GM23248 (cell line): ENCODE results near the gene SPATA24. TPM values are rescaled to one million over a fixed set of nuclear protein-coding genes. Genes with fewer than 3 reads are reported as not detected.
"Not testable (repeated sequence)": the region's sequence is repeated elsewhere in the genome, so short reads cannot be mapped to it uniquely, and the experiment has no call there.

Source experiments
- DNase-seq: peaks from one replicate; pipeline ENCODE4 v3.0.0-alpha.2; 2015
- H2AFZ ChIP-seq: fragments of 200-600 bp; sonication (generic); 2 replicates; pipeline ENCODE4 v1.6.1; 2016; ENCODE audit warnings: antibody characterized with exemption
- H3F3A ChIP-seq: fragments of 200-600 bp; sonication (generic); 2 replicates; pipeline ENCODE4 v1.6.1; 2016; ENCODE audit warnings: mild to moderate bottlenecking, antibody characterized with exemption, mixed run types; ENCODE audit not compliant: insufficient read depth
- H3K27ac ChIP-seq: fragments of 200-600 bp; sonication (generic); 2 replicates; pipeline ENCODE4 v1.5.1; 2016; ENCODE audit warnings: mild to moderate bottlenecking
- H3K27me3 ChIP-seq: fragments of 200-600 bp; sonication (generic); replicated peaks from 2 replicates; pipeline ENCODE4 v1.6.1; 2016; ENCODE audit warnings: mild to moderate bottlenecking; ENCODE audit not compliant: insufficient read depth
- H3K36me3 ChIP-seq: fragments of 200-600 bp; sonication (generic); 2 replicates; pipeline ENCODE4 v1.6.1; 2016; ENCODE audit warnings: low read depth, mild to moderate bottlenecking
- H3K4me1 ChIP-seq: fragments of 200-600 bp; sonication (generic); 2 replicates; pipeline ENCODE4 v1.6.1; 2016; ENCODE audit warnings: mild to moderate bottlenecking; ENCODE audit not compliant: insufficient read depth
- H3K4me2 ChIP-seq: fragments of 200-600 bp; sonication (generic); one replicate; pipeline ENCODE4 v1.6.1; 2016; ENCODE audit warnings: mild to moderate bottlenecking; ENCODE audit not compliant: unreplicated experiment
- H3K4me3 ChIP-seq: fragments of 200-600 bp; sonication (generic); 2 replicates; pipeline ENCODE4 v1.5.1; 2016; ENCODE audit warnings: mild to moderate bottlenecking
- H3K79me2 ChIP-seq: fragments of 200-600 bp; sonication (generic); 2 replicates; pipeline ENCODE4 v1.6.1; 2016; ENCODE audit warnings: mild to moderate bottlenecking; ENCODE audit not compliant: insufficient read depth
- H3K9ac ChIP-seq: fragments of 200-600 bp; sonication (generic); 2 replicates; pipeline ENCODE4 v1.6.1; 2016; ENCODE audit warnings: mild to moderate bottlenecking
- H3K9me2 ChIP-seq: fragments of 200-600 bp; sonication (generic); 2 replicates; pipeline ENCODE4 v1.6.1; 2016; ENCODE audit warnings: mixed run types, mild to moderate bottlenecking, moderate library complexity; ENCODE audit not compliant: insufficient read depth
- H3K9me3 ChIP-seq: fragments of 200-600 bp; sonication (generic); one replicate; pipeline ENCODE4 v1.6.1; 2017; ENCODE audit warnings: low read depth
- H4K20me1 ChIP-seq: fragments of 200-600 bp; sonication (generic); 2 replicates; pipeline ENCODE4 v1.6.0; 2016; ENCODE audit not compliant: insufficient read depth
- EZH2 ChIP-seq: fragments of 200-600 bp; sonication (generic); IDR thresholded peaks from 2 replicates; pipeline ENCODE4 v1.6.1; 2018; ENCODE audit warnings: antibody characterized with exemption, mild to moderate bottlenecking; ENCODE audit not compliant: insufficient read depth, poor library complexity, severe bottlenecking
- EZH2phosphoT487 ChIP-seq: fragments of 200-600 bp; sonication (generic); IDR thresholded peaks from 2 replicates; pipeline ENCODE4 v1.6.1; 2018; ENCODE audit warnings: antibody characterized with exemption, moderate library complexity, mild to moderate bottlenecking, low read depth; ENCODE audit not compliant: insufficient read depth
- WGBS, 2 experiments: methylation state at CpG; one replicate each; pipeline ENCODE4 v1.1.6; 2015 to 2017; ENCODE audit warnings: low lambda C conversion rate in 2 of 2, low coverage in 1 of 2; ENCODE audit errors: missing lambda C conversion rate in 2 of 2; 5-methylcytosine and 5-hydroxymethylcytosine counted together
- in situ Hi-C: fragments of 300-500 bp; cut with MboI; formaldehyde crosslinking; loops from 2 replicates; pipeline ENCODE4 v1.15.0; 2020
- polyA plus RNA-seq: library from polyadenylated mRNA; unstranded; fragments of >200 nt; fragmentation: Nextera tagmentation; extraction: Ambion mirVana; gene quantifications from 2 replicates; pipeline ENCODE4 v1.2.1, GENCODE V29; 2016
- total RNA-seq: library from RNA; depleted of rRNA; stranded (reverse); fragments of >200 nt; shearing (Covaris generic); gene quantifications from 2 replicates; pipeline ENCODE4 v1.2.3, GENCODE V29; 2014

SPATA24 gene
- total and polyA plus RNA-seq, 2 experiments from 2014 or later, result 0.43 to 4.3 TPM

DNA sequence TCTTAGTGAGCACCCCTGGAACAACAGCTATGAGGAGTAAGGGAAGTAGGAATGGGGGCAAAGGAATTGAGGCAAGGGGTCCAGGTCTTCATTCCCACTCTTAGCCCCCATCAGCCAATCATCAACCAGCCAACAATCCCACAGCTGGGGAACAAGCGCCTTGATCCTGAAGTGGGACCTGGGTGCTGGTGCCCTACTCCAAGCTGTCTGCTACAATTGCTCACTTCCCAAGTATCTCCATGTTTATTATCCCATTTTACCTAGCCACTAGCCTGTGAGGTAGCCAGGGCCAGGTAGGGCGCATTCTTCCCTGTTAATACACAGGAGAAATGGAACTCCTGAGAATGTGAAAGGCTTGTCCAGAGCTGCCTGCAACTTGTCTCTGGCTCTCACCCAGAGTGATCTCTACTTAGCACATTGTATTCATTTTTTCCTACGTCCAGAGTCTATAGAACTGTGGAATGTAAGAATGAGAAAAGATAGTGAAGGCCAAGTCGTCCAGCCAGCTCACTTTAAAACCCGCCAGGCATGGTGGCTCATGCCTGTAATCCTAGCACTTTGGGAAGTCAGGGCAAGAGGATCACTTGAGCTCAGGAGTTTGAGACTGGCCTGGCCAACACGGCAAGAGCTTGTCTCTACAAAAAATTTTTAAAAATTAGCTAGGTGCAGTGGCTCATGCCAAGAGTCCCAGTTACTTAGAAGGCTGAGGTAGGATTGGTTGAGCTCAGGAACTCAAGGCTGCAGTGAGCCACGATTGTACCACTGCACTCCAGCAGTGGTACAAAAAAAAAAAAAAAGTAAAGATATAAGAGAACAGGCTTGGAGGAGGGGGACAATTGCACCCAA is 41.7 kb upstream of the SPATA24 start:
- in situ Hi-C loops, result no loop called here
- H3K27ac ChIP-seq, result peak overlapping the region; percentile 43

DNA sequence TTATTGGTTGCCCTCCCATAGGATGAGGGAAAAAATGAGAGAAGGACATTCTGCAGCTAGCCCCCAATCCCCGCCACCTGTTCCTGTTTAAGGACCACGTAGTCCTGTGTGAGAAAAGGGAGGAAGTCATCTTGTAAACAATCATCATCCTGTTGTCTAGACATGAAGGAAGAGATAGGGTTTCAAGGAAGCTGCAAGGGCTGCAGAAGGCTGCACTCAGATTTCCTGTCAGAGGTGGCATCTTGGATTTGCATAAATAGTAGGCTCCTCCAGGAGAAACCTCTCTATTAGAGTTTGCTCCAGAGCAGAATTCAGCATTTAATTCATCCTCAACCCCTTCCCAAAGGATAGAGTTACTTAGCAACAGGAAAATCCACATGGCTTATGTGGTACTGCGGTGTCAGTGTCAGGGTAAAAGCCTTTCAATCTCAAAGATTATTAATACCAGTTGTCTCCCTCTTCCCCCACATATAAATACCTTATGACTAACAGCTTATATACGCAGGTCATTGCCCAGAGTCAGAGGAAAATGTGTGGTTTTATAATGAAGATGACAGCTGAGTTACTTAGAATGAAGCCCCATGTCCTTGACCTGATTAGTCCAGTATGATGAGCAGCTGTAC is 40.1 kb upstream of the SPATA24 start:
- Histone ChIP-seq H3K79me2 (no peaks in the 10 kb centered on the region), H3K36me3 (no peaks in the 10 kb centered on the region), H3K4me3 (no peak overlapping the region), H2AFZ (no peak overlapping the region), H3K27me3 (no peaks in the 10 kb centered on the region), H3F3A (peaks cover 42% of the 10 kb centered on the region), H3K9ac (no peak overlapping the region), H3K9me3 (no peaks in the 10 kb centered on the region), H3K4me2 (peak overlapping the region; percentile 21), H3K9me2 (no peaks in the 10 kb centered on the region), H3K27ac (peak overlapping the region; percentile 70), H4K20me1 (no peaks in the 10 kb centered on the region), H3K4me1 (peaks cover 50% of the 10 kb centered on the region)
- in situ Hi-C loops, result no loop called here
- DNase-seq, result peak; percentile 86
- WGBS, 2 experiments, result 15 to 20% methylated on average over 4 of the region's 4 CpGs
- no peak for TF ChIP-seq EZH2phosphoT487

More for the DNA sequence above, 41.7 kb upstream of the SPATA24 start:
- H3K4me2 ChIP-seq, result no peak overlapping the region
- TF ChIP-seq EZH2phosphoT487, result no peak
- no peak for TF ChIP-seq EZH2
- DNase-seq, result peak; percentile 80
- peaks cover 46% of the 10 kb centered on the region for H3K4me1 ChIP-seq
- no peaks in the 10 kb centered on the region for H3K9me2 ChIP-seq
- H3K79me2 ChIP-seq, result no peaks in the 10 kb centered on the region
- H3K9ac ChIP-seq, result no peak overlapping the region
- H4K20me1 ChIP-seq, result no peaks in the 10 kb centered on the region
- H3F3A ChIP-seq, result peaks cover 42% of the 10 kb centered on the region
- no peak overlapping the region for H3K4me3 ChIP-seq
- 57 to 61% methylated on average over 7 of the region's 7 CpGs for WGBS, 2 experiments
- no peaks in the 10 kb centered on the region for H3K27me3 ChIP-seq
- H2AFZ ChIP-seq, result no peak overlapping the region
- H3K36me3 ChIP-seq, result no peaks in the 10 kb centered on the region
- no peaks in the 10 kb centered on the region for H3K9me3 ChIP-seq

DNA sequence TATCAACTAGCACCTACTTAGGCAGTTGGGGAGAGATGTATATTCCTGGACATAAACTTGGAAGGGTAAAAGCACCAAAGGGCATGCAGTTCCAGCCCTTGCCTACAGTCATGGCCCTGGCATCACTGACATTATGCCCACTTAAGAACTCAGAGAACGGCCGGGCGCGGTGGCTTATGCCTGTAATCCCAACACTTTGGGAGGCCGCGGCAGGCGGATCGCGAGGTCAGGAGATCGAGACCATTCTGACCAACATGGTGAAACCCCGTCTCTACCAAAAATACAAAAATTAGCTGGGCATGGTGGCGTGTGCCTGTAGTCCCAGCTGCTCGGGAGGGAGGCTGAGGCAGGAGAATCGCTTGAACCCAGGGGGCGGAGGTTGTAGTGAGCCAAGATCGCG is 36.5 kb upstream of the SPATA24 start:
- Histone ChIP-seq H3F3A (peaks cover 25% of the 10 kb centered on the region), H3K4me1 (peaks cover 26% of the 10 kb centered on the region)
- DNase-seq, H4K20me1 ChIP-seq, H3K4me2 ChIP-seq, H3K27me3 ChIP-seq, H3K4me3 ChIP-seq, in situ Hi-C loops, H3K36me3 ChIP-seq, H3K27ac ChIP-seq, H3K9me2 ChIP-seq, H3K9ac ChIP-seq, H3K9me3 ChIP-seq, H2AFZ ChIP-seq, H3K79me2 ChIP-seq: not testable (repeated sequence)
- 94 to 95% methylated on average over 17 of the region's 17 CpGs for WGBS, 2 experiments

DNA sequence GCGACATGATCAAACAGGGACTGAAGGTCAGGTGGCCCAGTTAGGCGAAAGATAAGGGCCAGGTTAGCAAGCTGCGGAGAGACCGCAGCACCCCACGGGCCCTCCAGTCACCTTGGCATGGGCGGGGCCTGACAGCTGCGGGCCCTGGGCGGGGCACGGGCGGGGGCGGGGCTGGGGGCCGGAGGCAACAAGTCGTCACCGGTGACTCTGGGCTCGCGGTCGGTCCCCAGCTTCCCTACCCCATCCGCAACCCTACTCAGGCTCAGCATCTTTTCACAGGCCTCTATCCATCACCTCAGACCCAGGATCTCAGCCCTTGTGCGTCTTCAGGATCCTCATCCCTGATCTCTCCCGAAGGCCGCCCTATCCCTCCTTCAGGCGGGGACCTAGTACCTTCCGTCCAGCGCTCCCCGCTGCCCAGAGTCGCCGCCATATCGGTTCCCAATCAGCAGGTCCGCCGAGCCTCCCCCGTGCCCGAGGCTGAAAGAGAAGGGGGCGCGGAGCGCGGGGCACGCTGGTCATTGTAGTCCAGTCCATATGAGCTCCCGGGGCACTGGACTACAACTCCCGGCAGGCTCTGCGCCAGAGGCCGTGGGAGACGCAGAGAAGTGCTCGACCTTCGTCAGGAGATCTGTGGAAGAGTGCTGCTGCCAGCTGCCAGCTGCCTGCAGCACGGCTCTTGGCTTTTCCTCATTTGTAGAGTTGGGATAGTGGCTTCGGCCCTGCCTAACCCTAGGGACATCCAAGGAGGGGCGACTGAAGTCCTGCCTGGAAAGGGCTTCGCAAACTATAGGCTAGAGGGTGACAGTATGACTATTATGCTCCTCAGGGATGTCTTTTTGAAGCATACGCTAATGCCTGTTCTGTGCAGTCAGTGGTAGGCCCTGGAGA is 35.4 kb upstream of the SPATA24 start, which contains the start of gene DNAJC18:
DNAJC18 (minus strand) TSS at position 513 of the 891 bp plus-strand sequence; CDS start at position 433, 80 bp downstream.
- peaks cover 13% of the 10 kb centered on the region; the same call in 1 of the 2 replicates for H3F3A ChIP-seq
- peak within 1 kb of the TSS; percentile 78 for H3K27ac ChIP-seq
- 4% methylated on average over 39 to 40 of the region's 49 CpGs for WGBS, 2 experiments
- DNase-seq, result peak; percentile 95
- no peaks in the 10 kb centered on the region for H3K27me3 ChIP-seq
- H3K4me1 ChIP-seq, result peaks cover 14% of the 10 kb centered on the region
- in situ Hi-C loops, result no loop called here
- no peaks in the 10 kb centered on the region for H3K36me3 ChIP-seq
- no peaks in the 10 kb centered on the region for H4K20me1 ChIP-seq
- H3K4me3 ChIP-seq, result peak within 1 kb of the TSS; percentile 91
- peak within 1 kb of the TSS; percentile 94 for H3K9ac ChIP-seq
- no peak for TF ChIP-seq EZH2
- no peak for TF ChIP-seq EZH2phosphoT487
- peak within 1 kb of the TSS; percentile 99 for H2AFZ ChIP-seq
- H3K9me2 ChIP-seq, result no peaks in the 10 kb centered on the region
- H3K4me2 ChIP-seq, result peak within 1 kb of the TSS; percentile 84
- no peaks in the 10 kb centered on the region for H3K9me3 ChIP-seq
- no peaks in the 10 kb centered on the region for H3K79me2 ChIP-seq
